H9 (cell line): ENCODE measurements around the gene FITM2. TPM values are rescaled to one million over a fixed set of nuclear protein-coding genes. Genes with fewer than 3 reads are reported as not detected.

Source experiments
- DNase-seq: peaks from one replicate; pipeline ENCODE4 v3.0.0-alpha.2; 2017
- H2AFZ ChIP-seq: one replicate; pipeline ENCODE4 v1.6.1; 2013; ENCODE audit warnings: mild to moderate bottlenecking, low read length, control low read depth, moderate library complexity
- H2AK5ac ChIP-seq: 2 replicates; pipeline ENCODE4 v1.6.1; 2013; ENCODE audit warnings: low read length, control low read depth, mixed read lengths; ENCODE audit not compliant: insufficient read length
- H2BK120ac ChIP-seq: one replicate; pipeline ENCODE4 v1.6.1; 2013; ENCODE audit warnings: low read depth, mild to moderate bottlenecking, low read length, control low read depth, inconsistent platforms; ENCODE audit not compliant: poor library complexity, severe bottlenecking
- H2BK12ac ChIP-seq: 2 replicates; pipeline ENCODE4 v1.6.1; 2013; ENCODE audit warnings: low read length, control low read depth, mixed read lengths, low read depth; ENCODE audit not compliant: insufficient read length
- H2BK15ac ChIP-seq: 2 replicates; pipeline ENCODE4 v1.6.1; 2013; ENCODE audit warnings: low read depth, low read length, control low read depth
- H2BK20ac ChIP-seq: one replicate; pipeline ENCODE4 v1.6.1; 2013; ENCODE audit warnings: low read depth, mild to moderate bottlenecking, low read length, control low read depth, inconsistent platforms; ENCODE audit not compliant: poor library complexity, severe bottlenecking
- H2BK5ac ChIP-seq: 2 replicates; pipeline ENCODE4 v1.6.1; 2013; ENCODE audit warnings: low read length, control low read depth, mixed read lengths; ENCODE audit not compliant: insufficient read length
- H3K14ac ChIP-seq: 2 replicates; pipeline ENCODE4 v1.6.1; 2013; ENCODE audit warnings: low read length, control low read depth; ENCODE audit not compliant: insufficient read depth
- H3K18ac ChIP-seq: 2 replicates; pipeline ENCODE4 v1.6.1; 2013; ENCODE audit warnings: low read depth, mild to moderate bottlenecking, mixed read lengths, low read length, control low read depth; ENCODE audit not compliant: insufficient read length
- H3K23ac ChIP-seq: 2 replicates; pipeline ENCODE4 v1.6.1; 2013; ENCODE audit warnings: low read length, control low read depth, mixed read lengths, low read depth; ENCODE audit not compliant: insufficient read length
- H3K23me2 ChIP-seq: 2 replicates; pipeline ENCODE4 v1.6.1; 2013; ENCODE audit warnings: low read depth, mild to moderate bottlenecking, mixed read lengths, low read length, control low read depth; ENCODE audit not compliant: insufficient read length, poor library complexity, severe bottlenecking
- H3K27ac ChIP-seq: 2 replicates; pipeline ENCODE4 v1.5.1; 2013; ENCODE audit warnings: low read length, control low read depth, mixed read lengths, low read depth; ENCODE audit not compliant: insufficient read length
- H3K27me3 ChIP-seq: 2 replicates; pipeline ENCODE4 v1.6.1; 2013; ENCODE audit warnings: low read length, control low read depth, inconsistent platforms; ENCODE audit not compliant: insufficient read depth
- H3K4ac ChIP-seq: 2 replicates; pipeline ENCODE4 v1.6.1; 2013; ENCODE audit warnings: low read depth, mild to moderate bottlenecking, control low read depth, inconsistent platforms, low read length, moderate library complexity
- H3K4me1 ChIP-seq: 2 replicates; pipeline ENCODE4 v1.6.1; 2013; ENCODE audit warnings: low read length, control low read depth, inconsistent platforms; ENCODE audit not compliant: insufficient read depth
- H3K4me2 ChIP-seq: 2 replicates; pipeline ENCODE4 v1.6.1; 2013; ENCODE audit warnings: low read length, control low read depth, mixed read lengths; ENCODE audit not compliant: insufficient read length, insufficient read depth
- H3K56ac ChIP-seq: 2 replicates; pipeline ENCODE4 v1.6.1; 2013; ENCODE audit warnings: low read depth, mild to moderate bottlenecking, mixed read lengths, low read length, control low read depth; ENCODE audit not compliant: insufficient read length
- H3K79me1 ChIP-seq: 2 replicates; pipeline ENCODE4 v1.6.1; 2013; ENCODE audit warnings: low read depth, mild to moderate bottlenecking, moderate library complexity, low read length, control low read depth, inconsistent platforms; ENCODE audit not compliant: insufficient read depth, poor library complexity, severe bottlenecking
- H3K79me2 ChIP-seq: 2 replicates; pipeline ENCODE4 v1.6.1; 2013; ENCODE audit warnings: low read length, control low read depth, inconsistent platforms; ENCODE audit not compliant: insufficient read depth
- H3K9ac ChIP-seq: 2 replicates; pipeline ENCODE4 v1.6.1; 2013; ENCODE audit warnings: low read length, control low read depth, mixed read lengths; ENCODE audit not compliant: insufficient read length; ENCODE audit errors: extremely low read depth
- H3K9me3 ChIP-seq: one replicate; pipeline ENCODE4 v1.6.1; 2013; ENCODE audit warnings: low read depth, low read length, inconsistent platforms; ENCODE audit not compliant: control insufficient read depth
- H3T11ph ChIP-seq: one replicate; pipeline ENCODE4 v1.6.1; 2013; ENCODE audit warnings: mild to moderate bottlenecking, low read length, control low read depth, inconsistent platforms
- H4K20me1 ChIP-seq: one replicate; pipeline ENCODE4 v1.6.1; 2013; ENCODE audit not compliant: control insufficient read depth, insufficient read length, insufficient read depth
- H4K5ac ChIP-seq: 2 replicates; pipeline ENCODE4 v1.6.1; 2013; ENCODE audit warnings: low read depth, mild to moderate bottlenecking, mixed read lengths, low read length, control low read depth; ENCODE audit not compliant: insufficient read length
- H4K8ac ChIP-seq: replicated peaks from 2 replicates; pipeline ENCODE4 v1.6.1; 2013; ENCODE audit warnings: low read length, control low read depth, mixed read lengths, low read depth; ENCODE audit not compliant: insufficient read length
- H4K91ac ChIP-seq: 2 replicates; pipeline ENCODE4 v1.6.1; 2013; ENCODE audit warnings: low read depth, mild to moderate bottlenecking, moderate library complexity, mixed read lengths, low read length, control low read depth; ENCODE audit not compliant: insufficient read length
- H3K27ac Mint-ChIP-seq, 3 experiments: 2 replicates in 2 of 3; 3 replicates in 1 of 3; pipeline ENCODE4 v1.8.0; 2020 to 2021; ENCODE audit warnings: mixed read lengths in 3 of 3, mild to moderate bottlenecking in 1 of 3, moderate library complexity in 1 of 3
- H3K27me3 Mint-ChIP-seq: 2 replicates; pipeline ENCODE4 v1.8.0; 2021; ENCODE audit warnings: low read depth, mild to moderate bottlenecking, moderate library complexity, mixed read lengths
- H3K36me3 Mint-ChIP-seq, 3 experiments: 2 replicates in 2 of 3; 3 replicates in 1 of 3; pipeline ENCODE4 v1.8.0; 2020 to 2021; ENCODE audit warnings: low read depth in 3 of 3, mixed read lengths in 3 of 3; ENCODE audit not compliant: insufficient read depth in 1 of 3
- H3K4me1 Mint-ChIP-seq, 2 experiments: 2 replicates each; pipeline ENCODE4 v1.8.0; 2020; ENCODE audit warnings: mixed read lengths in 2 of 2
- H3K4me3 Mint-ChIP-seq, 2 experiments: 2 replicates in 1 of 2; 3 replicates in 1 of 2; pipeline ENCODE4 v1.8.0; 2020 to 2021; ENCODE audit warnings: mild to moderate bottlenecking in 2 of 2, mixed read lengths in 2 of 2, moderate library complexity in 1 of 2
- H3K9me3 Mint-ChIP-seq, 2 experiments: 2 replicates in 1 of 2; 3 replicates in 1 of 2; pipeline ENCODE4 v1.8.0; 2020; ENCODE audit warnings: mild to moderate bottlenecking in 2 of 2, mixed read lengths in 2 of 2, moderate library complexity in 1 of 2
- CTCF ChIP-seq: fragments of 200-600 bp; sonication (generic); conservative IDR thresholded peaks from 3 replicates; pipeline ENCODE4 v1.8.0; 2021; ENCODE audit warnings: antibody characterized with exemption, mild to moderate bottlenecking
- WGBS: extraction: QIAGEN DNeasy Blood & Tissue Kit; methylation state at CpG from one replicate; pipeline ENCODE4 v1.1.7; 2013; ENCODE audit warnings: missing lambda C conversion rate, low lambda C conversion rate, mixed read lengths; ENCODE audit not compliant: insufficient read length; ENCODE audit errors: extremely low coverage; 5-methylcytosine and 5-hydroxymethylcytosine counted together
- total RNA-seq: library from RNA; stranded (reverse); gene quantifications from 2 replicates; pipeline ENCODE4 v1.2.1, GENCODE V29; 2021

FITM2 gene
- total RNA-seq, 1 experiment from 2014 or later: 1.7 TPM

GRCh38 chr20:44355498-44356352, 44.7 kb upstream of the FITM2 start, which contains the start of gene HNF4A:
TSS of gene HNF4A (plus strand) at chr20:44355699. CDS start at chr20:44355805, 106 bp downstream.
- Histone ChIP-seq H3K79me1 (no peaks in the 10 kb centered on the region), H4K91ac (no peak within 1 kb of the TSS), H3K4ac (no peak within 1 kb of the TSS), H2BK120ac (no peak within 1 kb of the TSS), H3K23ac (no peak within 1 kb of the TSS), H3K4me2 (no peak within 1 kb of the TSS), H4K5ac (no peak within 1 kb of the TSS), H2BK12ac (no peak within 1 kb of the TSS), H2AK5ac (no peak within 1 kb of the TSS), H3K4me1 (no peaks in the 10 kb centered on the region), H3T11ph (no peak within 1 kb of the TSS), H3K9me3 (no peaks in the 10 kb centered on the region), H3K18ac (no peak within 1 kb of the TSS), H3K9ac (peak within 1 kb of the TSS; percentile 25), H3K79me2 (no peaks in the 10 kb centered on the region), H3K27ac (no peak within 1 kb of the TSS), H2BK15ac (no peak within 1 kb of the TSS), H2BK5ac (no peak within 1 kb of the TSS), H2AFZ (no peak within 1 kb of the TSS), H3K23me2 (no peaks in the 10 kb centered on the region), H4K8ac (no peak within 1 kb of the TSS), H3K27me3 (no peaks in the 10 kb centered on the region), H3K14ac (no peak within 1 kb of the TSS; the same call in 1 of the 2 replicates), H4K20me1 (no peaks in the 10 kb centered on the region), H2BK20ac (no peak within 1 kb of the TSS), H3K56ac (no peak within 1 kb of the TSS)
- no peak for DNase-seq
- TF ChIP-seq CTCF: no peak
- Mint-ChIP-seq H3K27ac (no peak within 1 kb of the TSS), H3K4me3 (no peak within 1 kb of the TSS; a peak in 1 of 5 replicates), H3K27me3 (peaks cover 2% of the 10 kb centered on the region), H3K9me3 (no peaks in the 10 kb centered on the region; a peak in 1 of 5 replicates), H3K36me3 (no peaks in the 10 kb centered on the region), H3K4me1 (peaks cover 6 to 15% of the 10 kb centered on the region in 2 experiments; a peak in 3 of 4 replicates)
- no CpG with 5 or more reads among the region's 40 CpGs for WGBS
